Measurements from ENCODE around the gene ZBTB4.

- TF ChIP-seq, protein P1, sequence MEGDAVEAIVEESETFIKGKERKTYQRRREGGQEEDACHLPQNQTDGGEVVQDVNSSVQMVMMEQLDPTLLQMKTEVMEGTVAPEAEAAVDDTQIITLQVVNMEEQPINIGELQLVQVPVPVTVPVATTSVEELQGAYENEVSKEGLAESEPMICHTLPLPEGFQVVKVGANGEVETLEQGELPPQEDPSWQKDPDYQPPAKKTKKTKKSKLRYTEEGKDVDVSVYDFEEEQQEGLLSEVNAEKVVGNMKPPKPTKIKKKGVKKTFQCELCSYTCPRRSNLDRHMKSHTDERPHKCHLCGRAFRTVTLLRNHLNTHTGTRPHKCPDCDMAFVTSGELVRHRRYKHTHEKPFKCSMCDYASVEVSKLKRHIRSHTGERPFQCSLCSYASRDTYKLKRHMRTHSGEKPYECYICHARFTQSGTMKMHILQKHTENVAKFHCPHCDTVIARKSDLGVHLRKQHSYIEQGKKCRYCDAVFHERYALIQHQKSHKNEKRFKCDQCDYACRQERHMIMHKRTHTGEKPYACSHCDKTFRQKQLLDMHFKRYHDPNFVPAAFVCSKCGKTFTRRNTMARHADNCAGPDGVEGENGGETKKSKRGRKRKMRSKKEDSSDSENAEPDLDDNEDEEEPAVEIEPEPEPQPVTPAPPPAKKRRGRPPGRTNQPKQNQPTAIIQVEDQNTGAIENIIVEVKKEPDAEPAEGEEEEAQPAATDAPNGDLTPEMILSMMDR (conservative IDR thresholded peaks at IDR 0.05; ENCODE audit: low read depth in 2 of 2), result no peak
- no peak for TF ChIP-seq EZH2phosphoT487 (IDR thresholded peaks at IDR 0.05; ENCODE audit: unreplicated experiment)
- no peak for TF ChIP-seq EZH2 (IDR thresholded peaks at IDR 0.05; ENCODE audit: low read depth, unreplicated experiment)
- TF ChIP-seq, protein P2, sequence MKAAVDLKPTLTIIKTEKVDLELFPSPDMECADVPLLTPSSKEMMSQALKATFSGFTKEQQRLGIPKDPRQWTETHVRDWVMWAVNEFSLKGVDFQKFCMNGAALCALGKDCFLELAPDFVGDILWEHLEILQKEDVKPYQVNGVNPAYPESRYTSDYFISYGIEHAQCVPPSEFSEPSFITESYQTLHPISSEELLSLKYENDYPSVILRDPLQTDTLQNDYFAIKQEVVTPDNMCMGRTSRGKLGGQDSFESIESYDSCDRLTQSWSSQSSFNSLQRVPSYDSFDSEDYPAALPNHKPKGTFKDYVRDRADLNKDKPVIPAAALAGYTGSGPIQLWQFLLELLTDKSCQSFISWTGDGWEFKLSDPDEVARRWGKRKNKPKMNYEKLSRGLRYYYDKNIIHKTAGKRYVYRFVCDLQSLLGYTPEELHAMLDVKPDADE (IDR thresholded peaks at IDR 0.05), result no peak
- TF ChIP-seq POLR2AphosphoS5 (IDR thresholded peaks at IDR 0.05; ENCODE audit: low read depth), result no peak
- TF ChIP-seq CREB1 (CRISPR knock-in tag; IDR thresholded peaks at IDR 0.05; ENCODE audit: low read depth), result no peak
- TF ChIP-seq STAT1 (IDR thresholded peaks at IDR 0.05; ENCODE audit: unreplicated experiment), result no peak
- TF ChIP-seq JUNB (IDR thresholded peaks at IDR 0.05; ENCODE audit: unreplicated experiment), result no peak
- TF ChIP-seq, protein P3, sequence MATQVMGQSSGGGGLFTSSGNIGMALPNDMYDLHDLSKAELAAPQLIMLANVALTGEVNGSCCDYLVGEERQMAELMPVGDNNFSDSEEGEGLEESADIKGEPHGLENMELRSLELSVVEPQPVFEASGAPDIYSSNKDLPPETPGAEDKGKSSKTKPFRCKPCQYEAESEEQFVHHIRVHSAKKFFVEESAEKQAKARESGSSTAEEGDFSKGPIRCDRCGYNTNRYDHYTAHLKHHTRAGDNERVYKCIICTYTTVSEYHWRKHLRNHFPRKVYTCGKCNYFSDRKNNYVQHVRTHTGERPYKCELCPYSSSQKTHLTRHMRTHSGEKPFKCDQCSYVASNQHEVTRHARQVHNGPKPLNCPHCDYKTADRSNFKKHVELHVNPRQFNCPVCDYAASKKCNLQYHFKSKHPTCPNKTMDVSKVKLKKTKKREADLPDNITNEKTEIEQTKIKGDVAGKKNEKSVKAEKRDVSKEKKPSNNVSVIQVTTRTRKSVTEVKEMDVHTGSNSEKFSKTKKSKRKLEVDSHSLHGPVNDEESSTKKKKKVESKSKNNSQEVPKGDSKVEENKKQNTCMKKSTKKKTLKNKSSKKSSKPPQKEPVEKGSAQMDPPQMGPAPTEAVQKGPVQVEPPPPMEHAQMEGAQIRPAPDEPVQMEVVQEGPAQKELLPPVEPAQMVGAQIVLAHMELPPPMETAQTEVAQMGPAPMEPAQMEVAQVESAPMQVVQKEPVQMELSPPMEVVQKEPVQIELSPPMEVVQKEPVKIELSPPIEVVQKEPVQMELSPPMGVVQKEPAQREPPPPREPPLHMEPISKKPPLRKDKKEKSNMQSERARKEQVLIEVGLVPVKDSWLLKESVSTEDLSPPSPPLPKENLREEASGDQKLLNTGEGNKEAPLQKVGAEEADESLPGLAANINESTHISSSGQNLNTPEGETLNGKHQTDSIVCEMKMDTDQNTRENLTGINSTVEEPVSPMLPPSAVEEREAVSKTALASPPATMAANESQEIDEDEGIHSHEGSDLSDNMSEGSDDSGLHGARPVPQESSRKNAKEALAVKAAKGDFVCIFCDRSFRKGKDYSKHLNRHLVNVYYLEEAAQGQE (IDR thresholded peaks at IDR 0.05; ENCODE audit: unreplicated experiment), result no peak
- TF ChIP-seq ZNF114 (CRISPR knock-in tag; IDR thresholded peaks at IDR 0.05), result no peak
- no peak for TF ChIP-seq NANOG (IDR thresholded peaks at IDR 0.05; ENCODE audit: borderline replicate concordance)
- TF ChIP-seq, protein P4, sequence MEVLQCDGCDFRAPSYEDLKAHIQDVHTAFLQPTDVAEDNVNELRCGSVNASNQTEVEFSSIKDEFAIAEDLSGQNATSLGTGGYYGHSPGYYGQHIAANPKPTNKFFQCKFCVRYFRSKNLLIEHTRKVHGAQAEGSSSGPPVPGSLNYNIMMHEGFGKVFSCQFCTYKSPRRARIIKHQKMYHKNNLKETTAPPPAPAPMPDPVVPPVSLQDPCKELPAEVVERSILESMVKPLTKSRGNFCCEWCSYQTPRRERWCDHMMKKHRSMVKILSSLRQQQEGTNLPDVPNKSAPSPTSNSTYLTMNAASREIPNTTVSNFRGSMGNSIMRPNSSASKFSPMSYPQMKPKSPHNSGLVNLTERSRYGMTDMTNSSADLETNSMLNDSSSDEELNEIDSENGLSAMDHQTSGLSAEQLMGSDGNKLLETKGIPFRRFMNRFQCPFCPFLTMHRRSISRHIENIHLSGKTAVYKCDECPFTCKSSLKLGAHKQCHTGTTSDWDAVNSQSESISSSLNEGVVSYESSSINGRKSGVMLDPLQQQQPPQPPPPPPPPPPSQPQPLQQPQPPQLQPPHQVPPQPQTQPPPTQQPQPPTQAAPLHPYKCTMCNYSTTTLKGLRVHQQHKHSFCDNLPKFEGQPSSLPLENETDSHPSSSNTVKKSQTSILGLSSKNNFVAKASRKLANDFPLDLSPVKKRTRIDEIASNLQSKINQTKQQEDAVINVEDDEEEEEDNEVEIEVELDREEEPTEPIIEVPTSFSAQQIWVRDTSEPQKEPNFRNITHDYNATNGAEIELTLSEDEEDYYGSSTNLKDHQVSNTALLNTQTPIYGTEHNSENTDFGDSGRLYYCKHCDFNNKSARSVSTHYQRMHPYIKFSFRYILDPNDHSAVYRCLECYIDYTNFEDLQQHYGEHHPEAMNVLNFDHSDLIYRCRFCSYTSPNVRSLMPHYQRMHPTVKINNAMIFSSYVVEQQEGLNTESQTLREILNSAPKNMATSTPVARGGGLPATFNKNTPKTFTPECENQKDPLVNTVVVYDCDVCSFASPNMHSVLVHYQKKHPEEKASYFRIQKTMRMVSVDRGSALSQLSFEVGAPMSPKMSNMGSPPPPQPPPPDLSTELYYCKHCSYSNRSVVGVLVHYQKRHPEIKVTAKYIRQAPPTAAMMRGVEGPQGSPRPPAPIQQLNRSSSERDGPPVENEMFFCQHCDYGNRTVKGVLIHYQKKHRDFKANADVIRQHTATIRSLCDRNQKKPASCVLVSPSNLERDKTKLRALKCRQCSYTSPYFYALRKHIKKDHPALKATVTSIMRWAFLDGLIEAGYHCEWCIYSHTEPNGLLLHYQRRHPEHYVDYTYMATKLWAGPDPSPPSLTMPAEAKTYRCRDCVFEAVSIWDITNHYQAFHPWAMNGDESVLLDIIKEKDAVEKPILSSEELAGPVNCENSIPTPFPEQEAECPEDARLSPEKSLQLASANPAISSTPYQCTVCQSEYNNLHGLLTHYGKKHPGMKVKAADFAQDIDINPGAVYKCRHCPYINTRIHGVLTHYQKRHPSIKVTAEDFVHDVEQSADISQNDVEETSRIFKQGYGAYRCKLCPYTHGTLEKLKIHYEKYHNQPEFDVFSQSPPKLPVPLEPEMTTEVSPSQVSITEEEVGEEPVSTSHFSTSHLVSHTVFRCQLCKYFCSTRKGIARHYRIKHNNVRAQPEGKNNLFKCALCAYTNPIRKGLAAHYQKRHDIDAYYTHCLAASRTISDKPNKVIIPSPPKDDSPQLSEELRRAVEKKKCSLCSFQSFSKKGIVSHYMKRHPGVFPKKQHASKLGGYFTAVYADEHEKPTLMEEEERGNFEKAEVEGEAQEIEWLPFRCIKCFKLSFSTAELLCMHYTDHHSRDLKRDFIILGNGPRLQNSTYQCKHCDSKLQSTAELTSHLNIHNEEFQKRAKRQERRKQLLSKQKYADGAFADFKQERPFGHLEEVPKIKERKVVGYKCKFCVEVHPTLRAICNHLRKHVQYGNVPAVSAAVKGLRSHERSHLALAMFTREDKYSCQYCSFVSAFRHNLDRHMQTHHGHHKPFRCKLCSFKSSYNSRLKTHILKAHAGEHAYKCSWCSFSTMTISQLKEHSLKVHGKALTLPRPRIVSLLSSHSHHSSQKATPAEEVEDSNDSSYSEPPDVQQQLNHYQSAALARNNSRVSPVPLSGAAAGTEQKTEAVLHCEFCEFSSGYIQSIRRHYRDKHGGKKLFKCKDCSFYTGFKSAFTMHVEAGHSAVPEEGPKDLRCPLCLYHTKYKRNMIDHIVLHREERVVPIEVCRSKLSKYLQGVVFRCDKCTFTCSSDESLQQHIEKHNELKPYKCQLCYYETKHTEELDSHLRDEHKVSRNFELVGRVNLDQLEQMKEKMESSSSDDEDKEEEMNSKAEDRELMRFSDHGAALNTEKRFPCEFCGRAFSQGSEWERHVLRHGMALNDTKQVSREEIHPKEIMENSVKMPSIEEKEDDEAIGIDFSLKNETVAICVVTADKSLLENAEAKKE (CRISPR knock-in tag; IDR thresholded peaks at IDR 0.05), result no peak
Measured at GRCh38 chr17:7432296-7432695, 47.1 kb downstream of the ZBTB4 start.
